ENCODE measurements around the gene POLR3A.

DNA sequence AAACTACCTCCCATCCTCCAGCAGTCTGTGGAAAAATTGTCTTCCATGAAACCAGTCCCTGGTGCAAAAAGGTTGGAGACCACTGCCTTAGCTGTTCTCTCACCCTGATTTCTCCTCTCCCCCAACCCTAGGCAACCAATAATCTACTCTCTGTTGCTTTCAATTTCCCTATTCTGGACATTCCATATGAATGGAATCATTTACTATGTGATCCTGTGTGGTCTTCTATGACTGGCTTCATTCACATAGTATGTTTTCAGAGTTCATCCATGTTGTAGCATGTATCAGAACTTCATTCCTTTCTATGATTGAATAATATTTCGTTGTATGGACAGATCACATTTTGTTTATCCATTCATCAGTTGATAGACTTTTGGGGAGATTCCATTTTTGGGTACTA lies 64.5 kb downstream of the POLR3A start:
- TF ChIP-seq CTCF (conservative IDR thresholded peaks at IDR 0.05 in 1 of 2, IDR thresholded peaks at IDR 0.05 in 1 of 2; ENCODE audit: extremely low read depth in 1 of 2, insufficient read depth in 1 of 2, low read depth in 1 of 2, low read length in 2 of 2) (no peak), EZH2 (IDR thresholded peaks at IDR 0.05; ENCODE audit: borderline replicate concordance, low read length) (no peak)
